ENCODE measurements around the gene BMPR1B. TPM values are rescaled to one million over a fixed set of nuclear protein-coding genes. Genes with fewer than 3 reads are reported as not detected.

The BMPR1B gene
- total and polyA plus RNA-seq, 2 of the 8 experiments (the other 6 are each of a cell fraction or from before 2014, with no cell fraction given): 0.14 to 1.1 TPM

GRCh38 chr4:94848326-94848725 lies 90.6 kb downstream of the BMPR1B start (continued):
- TF ChIP-seq CHD7 (IDR thresholded peaks at IDR 0.05; ENCODE audit: insufficient replicate concordance, low read length): no peak
- TF ChIP-seq FOSL1 (IDR thresholded peaks at IDR 0.05; ENCODE audit: insufficient read depth, low read depth, low read length): no peak
- no peak for TF ChIP-seq SIX5 (IDR thresholded peaks at IDR 0.05; ENCODE audit: low read depth, low read length)

Data from H1 (cell line).